HCT116 (cell line): Measurements from ENCODE around the gene ACOT12. TPM values are rescaled to one million over a fixed set of nuclear protein-coding genes. Genes with fewer than 3 reads are reported as not detected.

ENCODE experiments used
- ATAC-seq: fragments of 200-7000 bp; cut with Tn5 transposase; 2 replicates; pipeline ENCODE4 v1.9.1; 2020; ENCODE audit warnings: mild to moderate bottlenecking, moderate library complexity
- BruUV-seq: library from RNA; stranded (reverse); fragments of 400-500 nt; replicated peaks from 2 replicates; lab custom pipeline; 2021; lab: Mats Ljungman, UMichigan
- CTCF ChIA-PET: fragments of 300-600 bp; sonication (Branson Sonifier 250); formaldehyde crosslinking; loops from one replicate; lab custom pipeline; 2021; ENCODE audit warnings: antibody characterized with exemption; lab: Charles Lee
- POLR2A ChIA-PET: fragments of 300-600, 350-600 bp; sonication (Branson Sonifier 250); formaldehyde crosslinking; loops from one replicate; lab custom pipeline; 2021; ENCODE audit warnings: antibody characterized with exemption; lab: Charles Lee
- RAD21 ChIA-PET, 2 experiments: fragments of 300-600 bp; sonication (Branson Sonifier 250); formaldehyde crosslinking; loops; one replicate each; lab custom pipeline; 2023; ENCODE audit warnings: low total read pairs in 2 of 2; ENCODE audit not compliant: uncharacterized antibody in 2 of 2, unreplicated experiment in 2 of 2, low non-redundant PET in 1 of 2; lab: Charles Lee
- DNase-seq: peaks from one replicate; pipeline ENCODE4 v3.0.0-alpha.2; 2010; ENCODE audit warnings: low read depth, low spot score
- H2AFZ ChIP-seq: fragments of 200-600 bp; shearing (Covaris generic), sonication (generic); 2 replicates; pipeline ENCODE4 v1.6.1; 2017; ENCODE audit warnings: low read depth, mixed run types, mixed read lengths, antibody characterized with exemption, low read length; ENCODE audit not compliant: poor library complexity, severe bottlenecking
- H3K27ac ChIP-seq: 2 replicates; pipeline ENCODE4 v1.5.1; 2012; ENCODE audit warnings: low read depth, low read length
- H3K27me3 ChIP-seq: fragments of 200-600 bp; sonication (generic); 2 replicates; pipeline ENCODE4 v1.6.1; 2016; ENCODE audit warnings: mixed run types, low read length, mixed read lengths; ENCODE audit not compliant: insufficient read depth
- H3K36me3 ChIP-seq, 2 experiments: fragments of 200-500 bp in 1 of 2; fragments of 200-600 bp in 1 of 2; sonication (Bioruptor generic) in 1 of 2; sonication (generic) in 1 of 2; 2 replicates each; pipeline versions ENCODE4 v1.5.1 to v1.6.1; 2014 to 2016; ENCODE audit warnings: low read length in 2 of 2, inconsistent platforms in 1 of 2, mixed read lengths in 1 of 2, mixed run types in 1 of 2; ENCODE audit not compliant: insufficient read depth in 2 of 2, control insufficient read depth in 1 of 2
- H3K4me1 ChIP-seq, 2 experiments: fragments of 200-600 bp in 1 of 2; sonication (generic) in 1 of 2; 2 replicates each; pipeline versions ENCODE4 v1.5.1 to v1.6.1; 2012 to 2017; ENCODE audit warnings: low read length in 2 of 2, inconsistent platforms in 1 of 2, mild to moderate bottlenecking in 1 of 2, mixed read lengths in 1 of 2, mixed run types in 1 of 2, moderate library complexity in 1 of 2; ENCODE audit not compliant: insufficient read depth in 2 of 2, control insufficient read depth in 1 of 2
- H3K4me2 ChIP-seq: fragments of 200-600 bp; sonication (generic); 2 replicates; pipeline ENCODE4 v1.6.1; 2017; ENCODE audit warnings: mixed run types, low read length, mixed read lengths
- H3K4me3 ChIP-seq, 2 experiments: fragments of 200-600 bp in 1 of 2; sonication (generic) in 1 of 2; replicated peaks in 1 of 2; 2 replicates each; pipeline ENCODE4 v1.5.1; 2011 to 2016; ENCODE audit warnings: low read length in 2 of 2, control low read depth in 1 of 2, low read depth in 1 of 2, mild to moderate bottlenecking in 1 of 2, mixed read lengths in 1 of 2, mixed run types in 1 of 2
- H3K79me2 ChIP-seq: fragments of 200-600 bp; sonication (generic); 2 replicates; pipeline ENCODE4 v1.6.1; 2017; ENCODE audit warnings: mild to moderate bottlenecking, mixed run types, low read length, moderate library complexity, mixed read lengths; ENCODE audit not compliant: insufficient read depth
- H3K9ac ChIP-seq: fragments of 200-600 bp; sonication (generic); 2 replicates; pipeline ENCODE4 v1.6.1; 2016; ENCODE audit warnings: low read length, mixed read lengths
- H3K9me2 ChIP-seq: fragments of 200-600 bp; sonication (generic), shearing (Covaris generic); 2 replicates; pipeline ENCODE4 v1.6.1; 2017; ENCODE audit warnings: mixed run types, mild to moderate bottlenecking, moderate library complexity; ENCODE audit not compliant: insufficient read depth
- H3K9me3 ChIP-seq, 2 experiments: fragments of 200-500 bp in 1 of 2; fragments of 200-600 bp in 1 of 2; sonication (Bioruptor generic) in 1 of 2; sonication (generic) in 1 of 2; 2 replicates each; pipeline ENCODE4 v1.6.1; 2014 to 2017; ENCODE audit warnings: low read length in 2 of 2, mixed read lengths in 2 of 2, inconsistent platforms in 1 of 2, low read depth in 1 of 2, mild to moderate bottlenecking in 1 of 2, mixed run types in 1 of 2, moderate library complexity in 1 of 2; ENCODE audit not compliant: control insufficient read depth in 1 of 2, insufficient read depth in 1 of 2
- H4K20me1 ChIP-seq: fragments of 200-600 bp; sonication (generic), shearing (Covaris generic); 2 replicates; pipeline ENCODE4 v1.6.1; 2017; ENCODE audit warnings: mixed run types, mild to moderate bottlenecking, moderate library complexity; ENCODE audit not compliant: insufficient read depth
- CBX3 ChIP-seq: IDR thresholded peaks from 2 replicates; pipeline ENCODE4 v1.6.1; 2012; ENCODE audit warnings: low read depth
- CTCF ChIP-seq, 3 experiments: fragments of 200-600 bp in 1 of 3; sonication (generic) in 1 of 3; IDR thresholded peaks in 2 of 3; conservative IDR thresholded peaks in 1 of 3; 2 replicates each; pipeline ENCODE4 v1.5.1; 2012 to 2017; ENCODE audit warnings: low read depth in 2 of 3, low read length in 2 of 3, antibody characterized with exemption in 1 of 3, borderline replicate concordance in 1 of 3, control low read depth in 1 of 3, mild to moderate bottlenecking in 1 of 3, mixed read lengths in 1 of 3, mixed run types in 1 of 3, moderate library complexity in 1 of 3; ENCODE audit not compliant: insufficient read depth in 1 of 3
- EGR1 ChIP-seq: IDR thresholded peaks from 2 replicates; pipeline ENCODE4 v1.6.1; 2012; ENCODE audit warnings: low read depth
- JUND ChIP-seq: IDR thresholded peaks from 2 replicates; pipeline ENCODE4 v1.6.1; 2012
- SIN3A ChIP-seq: IDR thresholded peaks from 2 replicates; pipeline ENCODE4 v1.6.1; 2012; ENCODE audit warnings: low read depth
- SP1 ChIP-seq: IDR thresholded peaks from 2 replicates; pipeline ENCODE4 v1.6.1; 2012; ENCODE audit warnings: low read depth
- TCF7L2 ChIP-seq: IDR thresholded peaks from 2 replicates; pipeline ENCODE4 v1.7.0; 2011; ENCODE audit warnings: borderline replicate concordance, inconsistent platforms; ENCODE audit not compliant: insufficient read depth, insufficient read length; ENCODE audit errors: extremely low read depth
- YY1 ChIP-seq: IDR thresholded peaks from 2 replicates; pipeline ENCODE4 v1.6.1; 2011; ENCODE audit warnings: low read length, low read depth, moderate library complexity, mild to moderate bottlenecking; ENCODE audit not compliant: insufficient replicate concordance; ENCODE audit errors: extremely low read depth
- intact Hi-C: fragments of 100-400 bp; cut with micrococcal nuclease; formaldehyde crosslinking; loops from 2 replicates; pipeline ENCODE4 v1.10.0; 2022
- total RNA-seq: library from RNA; stranded (reverse); gene quantifications from one replicate; pipeline ENCODE4 v1.2.1, GENCODE V29; 2021; ENCODE audit not compliant: unreplicated experiment

The ACOT12 gene
- total RNA-seq, 1 experiment from 2014 or later: not detected

- TF ChIP-seq YY1 (no peak), JUND (no peak)
Observed at GRCh38 chr5:81383867-81384266, 10.1 kb downstream of the ACOT12 start (continued).

- H2AFZ ChIP-seq: no peak overlapping the region
- intact Hi-C loops: no loop called here
- DNase-seq: no peak
- TF ChIP-seq SP1 (no peak), CTCF (IDR thresholded peaks at IDR 0.05 in 2 of 3, conservative IDR thresholded peaks at IDR 0.05 in 1 of 3; ENCODE audit: borderline replicate concordance in 1 of 3, insufficient read depth in 1 of 3, low read depth in 2 of 3, low read length in 2 of 3) (no peak), TCF7L2 (no peak), EGR1 (no peak), SIN3A (no peak), CBX3 (no peak)
- no peak for ATAC-seq
- ChIA-PET POLR2A (no interaction called here), RAD21 (no interaction called here), CTCF (no interaction called here)
- H3K27ac ChIP-seq: no peak overlapping the region
- H3K9me2 ChIP-seq: no peaks in the 10 kb centered on the region
- H4K20me1 ChIP-seq: no peaks in the 10 kb centered on the region
- H3K4me2 ChIP-seq: no peak overlapping the region
- no peaks in the 10 kb centered on the region for H3K27me3 ChIP-seq
- H3K9me3 ChIP-seq: no peaks in the 10 kb centered on the region
- H3K79me2 ChIP-seq: no peaks in the 10 kb centered on the region
- no peaks in the 10 kb centered on the region for H3K4me1 ChIP-seq
- BruUV-seq: no TSS peak
- no peak overlapping the region for H3K4me3 ChIP-seq
- no peak overlapping the region for H3K9ac ChIP-seq
- no peaks in the 10 kb centered on the region for H3K36me3 ChIP-seq
Observed at GRCh38 chr5:81371354-81371876, 22.5 kb downstream of the ACOT12 start.
